OCI-LY7 (cell line): ENCODE data around the gene ERC1. TPM values are rescaled to one million over a fixed set of nuclear protein-coding genes. Genes with fewer than 3 reads are reported as not detected.

Experiments
- BruUV-seq: library from RNA; stranded (reverse); fragments of 400-500 nt; replicated peaks from 2 replicates; lab custom pipeline; 2021; lab: Mats Ljungman, UMichigan
- CTCF ChIA-PET: fragments of 300-600 bp; sonication (Branson Sonifier 250); formaldehyde crosslinking; loops from one replicate; lab custom pipeline; 2022; ENCODE audit warnings: antibody characterized with exemption; ENCODE audit not compliant: unreplicated experiment; lab: Charles Lee
- POLR2A ChIA-PET: fragments of 300-600 bp; sonication (Branson Sonifier 250); formaldehyde crosslinking; loops from one replicate; lab custom pipeline; 2022; ENCODE audit warnings: antibody characterized with exemption; lab: Charles Lee
- DNase-seq: peaks from one replicate; pipeline ENCODE4 v3.0.0-alpha.2; 2015; ENCODE audit warnings: low spot score
- H2AFZ ChIP-seq: fragments of 200-600 bp; sonication (generic), shearing (Covaris generic); 2 replicates; pipeline ENCODE4 v1.6.1; 2014; ENCODE audit warnings: mild to moderate bottlenecking, antibody characterized with exemption, low read length, moderate library complexity
- H3K27ac ChIP-seq: fragments of 200-600 bp; sonication (generic); 2 replicates; pipeline ENCODE4 v1.5.1; 2014; ENCODE audit warnings: mixed run types, low read depth, mild to moderate bottlenecking, moderate library complexity, low read length, inconsistent platforms; ENCODE audit not compliant: poor library complexity, severe bottlenecking
- H3K36me3 ChIP-seq: fragments of 200-600 bp; sonication (generic); 2 replicates; pipeline ENCODE4 v1.6.1; 2014; ENCODE audit warnings: mild to moderate bottlenecking, antibody characterized with exemption, low read length, moderate library complexity, mixed read lengths; ENCODE audit not compliant: insufficient read depth
- H3K4me1 ChIP-seq: fragments of 200-600 bp; sonication (generic); 2 replicates; pipeline ENCODE4 v1.5.1; 2014; ENCODE audit warnings: mild to moderate bottlenecking, low read length; ENCODE audit not compliant: insufficient read depth, poor library complexity, severe bottlenecking
- H3K4me2 ChIP-seq: fragments of 200-600 bp; sonication (generic); 2 replicates; pipeline ENCODE4 v1.6.1; 2014; ENCODE audit warnings: mild to moderate bottlenecking, low read length
- H3K4me3 ChIP-seq: fragments of 200-600 bp; sonication (generic); 2 replicates; pipeline ENCODE4 v1.5.1; 2014; ENCODE audit warnings: mild to moderate bottlenecking, low read depth, low read length; ENCODE audit not compliant: poor library complexity, severe bottlenecking
- H3K79me2 ChIP-seq: fragments of 200-600 bp; sonication (generic); 2 replicates; pipeline ENCODE4 v1.6.1; 2016; ENCODE audit warnings: low read depth, mild to moderate bottlenecking, low read length, moderate library complexity, mixed read lengths; ENCODE audit not compliant: insufficient read depth
- H3K9me2 ChIP-seq: fragments of 200-600 bp; sonication (generic); 2 replicates; pipeline ENCODE4 v1.6.1; 2016; ENCODE audit warnings: mild to moderate bottlenecking, low read length, mixed read lengths; ENCODE audit not compliant: insufficient read depth
- H3K9me3 ChIP-seq: fragments of 200-600 bp; sonication (generic); 2 replicates; pipeline ENCODE4 v1.6.1; 2014; ENCODE audit warnings: mild to moderate bottlenecking, mixed run types, low read length, mixed read lengths
- H4K20me1 ChIP-seq: fragments of 200-600 bp; sonication (generic); 2 replicates; pipeline ENCODE4 v1.6.1; 2014; ENCODE audit warnings: mild to moderate bottlenecking, antibody characterized with exemption, low read length, moderate library complexity, mixed read lengths; ENCODE audit not compliant: insufficient read depth
- CTCF ChIP-seq: fragments of 200-600 bp; sonication (generic); conservative IDR thresholded peaks from 2 replicates; pipeline ENCODE4 v1.5.1; 2014; ENCODE audit warnings: mild to moderate bottlenecking, antibody characterized with exemption, low read length, moderate library complexity, mixed read lengths
- EZH2phosphoT487 ChIP-seq: fragments of 200-600 bp; sonication (generic); IDR thresholded peaks from 2 replicates; pipeline ENCODE4 v1.6.1; 2018; ENCODE audit warnings: low read depth, borderline replicate concordance, mild to moderate bottlenecking, mixed run types, antibody characterized with exemption, low read length, moderate library complexity, mixed read lengths
- intact Hi-C: fragments of 100-400 bp; cut with micrococcal nuclease; formaldehyde crosslinking; loops from one replicate; pipeline ENCODE4 v1.10.0; 2022; ENCODE audit not compliant: unreplicated experiment
- total RNA-seq, 2 experiments: library from RNA; depleted of rRNA in 1 of 2; stranded (reverse); fragments of >200 nt in 1 of 2; shearing (Covaris generic) in 1 of 2; gene quantifications; 2 replicates each; pipeline ENCODE4 v1.2.3, GENCODE V29; 2014 to 2022

The ERC1 gene
- total RNA-seq, 2 experiments from 2014 or later: 26.9 to 86.9 TPM

GRCh38 chr12:1115484-1116231, 124.6 kb downstream of the ERC1 start:
- no peak for TF ChIP-seq CTCF
- no peak for TF ChIP-seq EZH2phosphoT487
- H3K9me2 ChIP-seq: no peaks in the 10 kb centered on the region
- no peak overlapping the region for H2AFZ ChIP-seq
- ChIA-PET POLR2A (interaction anchor here (0.6 kb wide), 1 partner anchor 904 kb away, joined by 3 read pairs; no protein-coding TSS in a partner anchor), CTCF (no interaction called here)
- peaks cover 4% of the 10 kb centered on the region for H3K4me1 ChIP-seq
- no peak overlapping the region for H3K4me2 ChIP-seq
- no peaks in the 10 kb centered on the region for H3K79me2 ChIP-seq
- no peaks in the 10 kb centered on the region for H3K9me3 ChIP-seq
- no peak for DNase-seq
- H3K4me3 ChIP-seq: no peak overlapping the region
- intact Hi-C loops: loop anchor here (5.0 kb wide), 1 partner anchor 202 kb away; no protein-coding TSS in a partner anchor
- no TSS peak for BruUV-seq
- H4K20me1 ChIP-seq: no peaks in the 10 kb centered on the region
- H3K36me3 ChIP-seq: no peaks in the 10 kb centered on the region; the same call in 1 of the 2 replicates
- H3K27ac ChIP-seq: no peak overlapping the region

DNA sequence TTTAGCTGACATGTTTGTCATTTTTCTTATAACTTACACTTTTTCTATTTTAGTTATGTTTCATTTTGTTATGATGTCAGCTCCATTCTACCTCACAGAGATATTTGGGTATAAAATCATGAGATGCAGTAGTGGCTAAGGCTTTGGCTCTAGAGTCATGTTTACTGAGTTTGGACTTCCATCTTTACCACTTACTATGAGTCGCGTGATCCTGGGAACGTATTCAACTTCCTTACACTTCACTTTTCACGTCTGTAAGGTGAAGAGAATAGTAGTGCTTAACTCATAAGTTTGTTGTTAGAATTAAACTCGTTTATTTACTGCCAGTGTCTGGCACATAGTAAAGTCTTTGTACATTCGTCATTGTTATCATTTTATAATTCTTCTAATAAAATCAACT, 126.3 kb downstream of the ERC1 start:
- Histone ChIP-seq H3K9me2 (no peaks in the 10 kb centered on the region), H3K4me1 (peaks cover 4% of the 10 kb centered on the region), H3K4me3 (no peak overlapping the region), H3K27ac (no peak overlapping the region), H2AFZ (no peak overlapping the region), H3K4me2 (no peak overlapping the region), H3K36me3 (no peaks in the 10 kb centered on the region; the same call in 1 of the 2 replicates), H3K9me3 (no peaks in the 10 kb centered on the region), H4K20me1 (no peaks in the 10 kb centered on the region), H3K79me2 (no peaks in the 10 kb centered on the region)
- intact Hi-C loops: loop anchor here (5.0 kb wide), 1 partner anchor 200 kb away; no protein-coding TSS in a partner anchor
- no TSS peak for BruUV-seq
- POLR2A ChIA-PET: interaction anchor here (0.6 to 2.3 kb wide), 8 partner anchors 8 to 475 kb away, joined by 3 to 8 read pairs (median 3); no protein-coding TSS in a partner anchor
- DNase-seq: no peak
- TF ChIP-seq EZH2phosphoT487: no peak
- TF ChIP-seq CTCF: no peak
- CTCF ChIA-PET: interaction anchor here (0.6 to 1.7 kb wide), 15 partner anchors 8 to 517 kb away, joined by 3 to 8 read pairs (median 4); no protein-coding TSS in a partner anchor
